Skeletal muscle cell (primary cell): ENCODE results near the gene PA2G4.
"Not testable (repeated sequence)": the region's sequence is repeated elsewhere in the genome, so short reads cannot be mapped to it uniquely, and the experiment has no call there.

ENCODE experiments used
- DNase-seq: peaks from one replicate; pipeline ENCODE4 v3.0.0-alpha.2; 2010; ENCODE audit warnings: low read depth
- H3K4me3 ChIP-seq: 2 replicates; pipeline ENCODE4 v1.5.1; 2011; ENCODE audit warnings: low read depth, mild to moderate bottlenecking, control low read depth, low read length, moderate library complexity

Gene PA2G4

DNA sequence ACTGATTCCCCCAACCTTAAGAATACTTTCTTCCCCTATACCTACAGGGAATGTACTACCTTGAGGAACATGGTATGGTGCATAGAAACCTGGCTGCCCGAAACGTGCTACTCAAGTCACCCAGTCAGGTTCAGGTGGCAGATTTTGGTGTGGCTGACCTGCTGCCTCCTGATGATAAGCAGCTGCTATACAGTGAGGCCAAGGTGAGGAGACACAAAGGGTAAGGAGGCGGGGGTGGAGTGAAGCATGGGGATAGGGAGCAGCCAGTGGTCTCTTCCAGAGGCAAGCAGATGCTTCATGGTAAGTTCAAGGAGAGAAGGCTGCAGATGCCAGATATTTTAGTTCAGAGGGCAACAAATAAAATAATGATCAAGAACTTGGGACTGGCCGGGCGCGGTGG, 6.6 kb upstream of the PA2G4 start:
- DNase-seq: no peak
- H3K4me3 ChIP-seq: no peak overlapping the region

DNA sequence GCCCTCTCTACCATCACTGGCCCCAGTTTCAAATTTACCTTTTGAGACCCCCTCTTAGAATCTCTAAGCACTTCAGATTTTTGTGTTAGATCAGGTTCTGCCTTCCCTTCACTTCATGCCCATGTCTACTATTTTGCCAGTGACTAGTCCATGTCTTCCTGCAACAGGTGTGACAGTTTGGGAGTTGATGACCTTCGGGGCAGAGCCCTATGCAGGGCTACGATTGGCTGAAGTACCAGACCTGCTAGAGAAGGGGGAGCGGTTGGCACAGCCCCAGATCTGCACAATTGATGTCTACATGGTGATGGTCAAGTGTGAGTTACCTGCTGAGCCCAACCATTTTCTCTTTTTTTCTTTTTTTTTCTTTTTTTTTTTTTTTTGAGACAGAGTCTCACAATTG, 5.8 kb upstream of the PA2G4 start:
- no peak for DNase-seq
- no peak overlapping the region for H3K4me3 ChIP-seq

DNA sequence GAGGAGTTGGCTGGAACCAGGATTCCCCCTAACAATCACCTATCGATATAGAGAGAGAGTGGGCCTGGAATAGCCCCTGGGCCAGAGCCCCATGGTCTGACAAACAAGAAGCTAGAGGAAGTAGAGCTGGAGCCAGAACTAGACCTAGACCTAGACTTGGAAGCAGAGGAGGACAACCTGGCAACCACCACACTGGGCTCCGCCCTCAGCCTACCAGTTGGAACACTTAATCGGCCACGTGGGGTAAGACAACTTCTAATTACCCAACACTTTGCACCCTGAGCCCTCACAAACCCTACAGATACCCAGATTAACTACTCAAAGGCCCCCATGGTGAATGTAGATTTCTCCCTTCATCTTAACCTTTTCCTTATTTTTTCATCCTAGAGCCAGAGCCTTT, 4.6 kb upstream of the PA2G4 start:
- no peak overlapping the region for H3K4me3 ChIP-seq
- no peak for DNase-seq

DNA sequence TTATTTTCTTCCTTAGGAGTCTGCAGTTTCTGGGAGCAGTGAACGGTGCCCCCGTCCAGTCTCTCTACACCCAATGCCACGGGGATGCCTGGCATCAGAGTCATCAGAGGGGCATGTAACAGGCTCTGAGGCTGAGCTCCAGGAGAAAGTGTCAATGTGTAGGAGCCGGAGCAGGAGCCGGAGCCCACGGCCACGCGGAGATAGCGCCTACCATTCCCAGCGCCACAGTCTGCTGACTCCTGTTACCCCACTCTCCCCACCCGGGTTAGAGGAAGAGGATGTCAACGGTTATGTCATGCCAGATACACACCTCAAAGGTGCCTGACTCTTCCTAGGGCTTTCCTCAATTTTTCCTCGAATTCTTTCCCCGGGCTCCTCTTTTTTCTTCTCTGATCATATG, 3.3 kb upstream of the PA2G4 start:
- DNase-seq: no peak
- H3K4me3 ChIP-seq: no peak overlapping the region

DNA sequence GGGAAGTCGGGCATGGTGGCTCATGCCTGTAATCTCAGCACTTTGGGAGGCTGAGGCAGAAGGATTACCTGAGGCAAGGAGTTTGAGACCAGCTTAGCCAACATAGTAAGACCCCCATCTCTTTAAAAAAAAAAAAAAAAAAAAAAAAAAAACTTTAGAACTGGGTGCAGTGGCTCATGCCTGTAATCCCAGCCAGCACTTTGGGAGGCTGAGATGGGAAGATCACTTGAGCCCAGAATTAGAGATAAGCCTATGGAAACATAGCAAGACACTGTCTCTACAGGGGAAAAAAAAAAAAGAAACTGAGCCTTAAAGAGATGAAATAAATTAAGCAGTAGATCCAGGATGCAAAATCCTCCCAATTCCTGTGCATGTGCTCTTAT, 1.7 kb upstream of the PA2G4 start:
- H3K4me3 ChIP-seq: no peak overlapping the region
- DNase-seq: no peak

DNA sequence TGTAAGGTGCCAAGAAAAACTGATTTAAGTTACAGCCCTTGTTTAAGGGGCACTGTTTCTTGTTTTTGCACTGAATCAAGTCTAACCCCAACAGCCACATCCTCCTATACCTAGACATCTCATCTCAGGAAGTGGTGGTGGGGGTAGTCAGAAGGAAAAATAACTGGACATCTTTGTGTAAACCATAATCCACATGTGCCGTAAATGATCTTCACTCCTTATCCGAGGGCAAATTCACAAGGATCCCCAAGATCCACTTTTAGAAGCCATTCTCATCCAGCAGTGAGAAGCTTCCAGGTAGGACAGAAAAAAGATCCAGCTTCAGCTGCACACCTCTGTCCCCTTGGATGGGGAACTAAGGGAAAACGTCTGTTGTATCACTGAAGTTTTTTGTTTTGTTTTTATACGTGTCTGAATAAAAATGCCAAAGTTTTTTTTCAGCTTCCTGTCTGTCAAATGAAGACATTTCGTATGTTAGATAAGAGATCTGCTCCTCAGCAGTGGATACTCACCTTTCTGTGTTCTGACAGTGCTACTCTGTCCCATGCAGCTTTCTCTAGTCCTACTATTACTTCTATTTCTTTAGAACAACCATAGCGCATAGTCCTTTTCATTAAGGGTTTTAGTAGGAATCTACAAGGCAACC, 1.2 kb upstream of the PA2G4 start:
- H3K4me3 ChIP-seq: peak overlapping the region; percentile 90
- no peak for DNase-seq

DNA sequence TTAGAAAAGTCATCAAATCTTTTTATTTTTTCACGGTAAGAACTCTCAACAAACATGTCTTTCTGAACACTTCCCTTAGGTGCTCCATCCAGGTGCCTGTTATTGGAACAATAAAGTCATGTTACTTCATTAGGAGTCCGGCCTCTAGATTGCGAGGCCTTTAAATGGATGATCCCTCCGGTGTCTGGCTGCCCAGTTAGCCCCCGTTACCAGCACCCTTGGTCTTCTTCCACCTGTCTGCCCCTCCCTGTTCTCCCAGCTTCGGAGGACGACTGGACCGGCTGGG, 593 bp upstream of the PA2G4 start:
- H3K4me3 ChIP-seq: peak overlapping the region; percentile 90
- DNase-seq: no peak

DNA sequence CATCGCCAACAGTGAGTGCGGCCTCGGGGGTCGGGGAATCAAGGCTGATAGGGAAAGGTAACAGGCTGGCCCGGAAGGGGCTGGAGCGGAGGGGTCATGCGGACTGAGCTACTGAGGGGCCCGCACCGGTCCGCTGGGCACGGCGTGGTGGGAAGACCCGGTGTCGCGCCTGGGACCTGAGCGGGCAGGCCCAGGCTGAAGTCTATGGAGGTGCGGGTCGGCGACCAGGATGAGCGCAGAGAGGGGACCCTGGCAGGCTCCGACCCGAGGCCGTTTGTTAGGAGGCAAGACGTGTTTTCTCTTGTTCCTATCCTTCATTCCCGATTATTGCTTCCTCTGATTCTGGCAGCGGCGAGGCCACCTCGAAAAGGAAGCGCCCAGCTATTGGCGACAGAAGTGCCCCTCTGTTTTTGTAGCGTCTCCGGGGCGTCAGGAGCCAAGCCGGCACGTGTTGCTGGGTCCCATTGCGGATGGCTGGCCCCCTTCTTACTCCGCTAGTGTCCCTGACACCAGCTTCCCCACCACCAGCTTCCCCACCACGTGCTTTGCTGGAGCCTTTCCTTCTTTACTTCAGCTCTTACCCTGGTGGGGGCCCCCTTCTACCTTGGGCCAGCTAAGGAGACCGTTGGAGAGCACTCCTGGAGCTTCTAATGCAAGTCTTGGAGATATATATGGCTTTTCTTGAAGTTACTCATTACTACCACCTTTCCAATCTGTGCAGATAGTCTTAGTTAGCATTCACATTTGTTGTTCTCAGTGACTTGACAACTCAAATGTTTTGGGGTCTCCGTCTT, 653 bp downstream of the PA2G4 start:
- peak overlapping the region; percentile 90 for H3K4me3 ChIP-seq
- DNase-seq: no peak

DNA sequence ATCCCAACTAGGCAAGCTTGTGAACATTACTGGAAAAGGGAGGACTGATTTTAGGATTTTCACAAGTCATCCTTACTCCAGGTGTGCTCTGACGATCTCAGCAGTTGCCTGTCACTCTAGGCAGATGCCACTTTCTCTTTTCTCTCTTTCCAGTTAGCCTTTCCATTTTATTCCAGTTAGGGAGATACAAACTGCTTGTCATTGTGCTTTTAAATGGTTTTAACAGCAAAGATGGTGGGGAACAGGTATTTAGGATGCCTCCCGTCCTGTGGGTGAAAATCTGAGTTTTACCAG, 1.2 kb downstream of the PA2G4 start:
- H3K4me3 ChIP-seq: peak overlapping the region; percentile 90

DNA sequence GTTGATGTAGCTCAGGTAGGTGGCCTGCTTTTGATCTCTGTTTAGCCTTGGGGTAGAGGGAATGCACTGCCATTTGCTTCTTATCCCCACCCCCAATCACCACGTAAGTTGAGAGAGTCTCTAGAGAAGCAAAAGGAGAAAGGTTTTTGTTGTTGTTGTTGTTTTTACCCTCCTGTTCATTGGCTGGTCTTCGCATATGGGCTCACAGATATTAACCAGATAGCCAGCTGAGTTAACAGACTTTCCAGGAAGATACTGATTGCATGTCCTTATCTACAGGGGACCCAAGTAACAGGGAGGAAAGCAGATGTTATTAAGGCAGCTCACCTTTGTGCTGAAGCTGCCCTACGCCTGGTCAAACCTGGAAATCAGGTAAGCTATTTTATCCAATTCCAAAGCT, 2.9 kb downstream of the PA2G4 start:
- no peak overlapping the region for H3K4me3 ChIP-seq
- no peak for DNase-seq

More for the DNA sequence above, 1.2 kb downstream of the PA2G4 start:
- DNase-seq: no peak

DNA sequence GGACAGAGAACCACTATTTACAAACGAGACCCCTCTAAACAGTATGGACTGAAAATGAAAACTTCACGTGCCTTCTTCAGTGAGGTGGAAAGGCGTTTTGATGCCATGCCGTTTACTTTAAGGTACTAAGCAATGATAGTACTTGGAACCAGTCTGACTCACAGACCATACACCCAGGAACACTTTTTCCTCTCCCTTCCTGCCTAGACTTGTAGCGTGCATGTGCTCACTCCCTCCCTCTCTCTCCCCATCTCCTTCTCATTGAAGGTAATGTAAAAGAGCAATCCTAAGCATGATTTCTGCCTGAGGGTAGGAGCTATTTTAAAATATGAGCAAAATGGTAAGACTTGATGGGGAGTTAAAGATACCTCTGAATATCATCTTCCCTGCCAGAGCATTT, 6.2 kb downstream of the PA2G4 start:
- no peak overlapping the region for H3K4me3 ChIP-seq
- DNase-seq: no peak

DNA sequence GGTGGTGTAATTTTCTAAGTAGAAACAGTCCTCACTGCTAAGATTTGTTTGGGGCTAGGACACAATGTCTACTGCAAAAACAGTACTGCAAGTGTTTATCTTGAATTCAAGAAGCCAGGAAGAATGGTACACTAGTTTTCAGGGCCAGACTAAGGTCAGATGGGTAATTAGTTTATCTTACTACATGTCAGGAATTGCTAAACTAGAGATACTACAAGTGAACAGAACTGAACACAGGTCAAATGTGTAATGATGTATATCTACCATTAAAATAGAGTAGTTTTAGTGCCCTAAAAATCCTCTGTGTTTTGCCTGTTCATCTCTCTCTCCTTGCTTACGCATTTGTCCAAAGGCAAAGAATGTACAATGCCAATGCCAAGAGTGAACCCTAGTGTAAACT, 9.7 kb downstream of the PA2G4 start:
- DNase-seq: no peak
- H3K4me3 ChIP-seq: no peak overlapping the region

DNA sequence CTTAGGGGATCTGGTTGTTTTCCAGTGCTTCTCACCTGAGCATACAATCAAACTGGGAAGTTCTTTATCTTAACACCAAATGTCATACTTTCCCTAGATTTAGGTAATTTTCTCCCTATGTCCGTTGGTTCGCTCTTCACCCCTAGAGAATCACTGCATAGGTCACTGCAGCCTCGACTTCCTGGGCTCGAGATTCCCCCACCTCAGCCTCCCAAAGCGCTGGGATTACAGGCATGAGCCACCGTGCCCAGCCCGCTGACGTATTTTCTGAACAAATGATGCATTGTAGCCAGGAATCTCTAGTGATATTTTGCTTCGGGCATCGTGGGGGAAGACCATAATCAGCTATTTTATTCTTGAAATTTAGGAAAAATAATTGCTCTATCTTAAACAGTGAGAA, 11.0 kb downstream of the PA2G4 start:
- no peak for DNase-seq
- H3K4me3 ChIP-seq: peak overlapping the region; percentile 75

DNA sequence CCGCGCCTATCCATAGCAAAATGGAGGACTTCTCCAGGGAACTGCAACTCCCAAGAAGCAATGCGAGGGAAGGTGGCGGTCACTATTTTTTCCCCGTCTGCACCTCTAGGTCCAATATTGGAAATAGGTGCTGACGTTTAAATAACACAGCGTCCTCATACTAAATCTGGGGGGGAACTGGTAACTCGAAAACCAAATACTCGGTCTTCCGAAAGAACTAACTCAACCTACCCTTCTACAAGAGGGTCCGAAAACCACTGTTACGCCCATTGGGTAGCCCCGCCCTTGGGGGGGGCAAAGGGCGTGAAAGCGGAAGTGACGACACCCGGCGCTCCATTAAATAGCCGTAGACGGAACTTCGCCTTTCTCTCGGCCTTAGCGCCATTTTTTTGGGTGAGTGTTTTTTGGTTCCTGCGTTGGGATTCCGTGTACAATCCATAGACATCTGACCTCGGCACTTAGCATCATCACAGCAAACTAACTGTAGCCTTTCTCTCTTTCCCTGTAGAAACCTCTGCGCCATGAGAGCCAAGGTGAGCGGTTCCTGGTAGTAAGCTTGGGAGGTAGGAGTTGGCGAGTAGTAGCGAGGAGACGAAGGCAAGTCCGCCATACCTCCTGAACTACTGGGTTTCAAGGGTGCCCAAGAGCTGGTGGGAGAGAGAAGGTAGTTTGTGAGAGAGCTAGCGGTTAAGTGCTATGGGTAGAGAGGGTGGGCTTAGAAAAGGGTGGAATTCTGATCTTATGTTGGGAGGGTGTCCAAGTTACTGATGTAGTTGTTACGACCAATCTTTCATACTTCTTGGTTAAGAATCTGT, 12.1 kb downstream of the PA2G4 start, which contains the start of gene RPL41:
RPL41 (plus strand) TSS at position 367 of the 815 bp plus-strand sequence.
- H3K4me3 ChIP-seq: peak within 1 kb of the TSS; percentile 75
- peak; percentile 68 for DNase-seq

DNA sequence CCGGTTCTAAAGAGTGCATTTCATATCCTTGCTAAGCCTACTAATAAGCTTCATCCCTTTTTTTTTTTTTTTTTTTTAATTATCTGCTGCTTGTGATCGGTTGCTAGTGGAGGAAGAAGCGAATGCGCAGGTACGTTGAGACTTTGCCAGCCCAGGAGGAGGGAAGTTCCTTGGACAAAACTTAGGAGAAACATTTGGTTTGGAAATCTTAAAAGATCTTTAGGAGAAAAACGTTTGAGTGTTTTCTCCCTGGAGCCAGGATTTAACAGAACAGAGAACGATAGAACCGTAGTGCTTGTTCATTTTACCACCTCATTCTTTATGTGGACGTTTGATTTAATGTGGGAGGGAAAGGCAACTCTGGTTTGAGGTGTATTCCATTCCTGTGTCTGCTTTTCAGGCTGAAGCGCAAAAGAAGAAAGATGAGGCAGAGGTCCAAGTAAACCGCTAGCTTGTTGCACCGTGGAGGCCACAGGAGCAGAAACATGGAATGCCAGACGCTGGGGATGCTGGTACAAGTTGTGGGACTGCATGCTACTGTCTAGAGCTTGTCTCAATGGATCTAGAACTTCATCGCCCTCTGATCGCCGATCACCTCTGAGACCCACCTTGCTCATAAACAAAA, 12.8 kb downstream of the PA2G4 start:
- not testable (repeated sequence) for DNase-seq
- H3K4me3 ChIP-seq: peak overlapping the region; percentile 75

DNA sequence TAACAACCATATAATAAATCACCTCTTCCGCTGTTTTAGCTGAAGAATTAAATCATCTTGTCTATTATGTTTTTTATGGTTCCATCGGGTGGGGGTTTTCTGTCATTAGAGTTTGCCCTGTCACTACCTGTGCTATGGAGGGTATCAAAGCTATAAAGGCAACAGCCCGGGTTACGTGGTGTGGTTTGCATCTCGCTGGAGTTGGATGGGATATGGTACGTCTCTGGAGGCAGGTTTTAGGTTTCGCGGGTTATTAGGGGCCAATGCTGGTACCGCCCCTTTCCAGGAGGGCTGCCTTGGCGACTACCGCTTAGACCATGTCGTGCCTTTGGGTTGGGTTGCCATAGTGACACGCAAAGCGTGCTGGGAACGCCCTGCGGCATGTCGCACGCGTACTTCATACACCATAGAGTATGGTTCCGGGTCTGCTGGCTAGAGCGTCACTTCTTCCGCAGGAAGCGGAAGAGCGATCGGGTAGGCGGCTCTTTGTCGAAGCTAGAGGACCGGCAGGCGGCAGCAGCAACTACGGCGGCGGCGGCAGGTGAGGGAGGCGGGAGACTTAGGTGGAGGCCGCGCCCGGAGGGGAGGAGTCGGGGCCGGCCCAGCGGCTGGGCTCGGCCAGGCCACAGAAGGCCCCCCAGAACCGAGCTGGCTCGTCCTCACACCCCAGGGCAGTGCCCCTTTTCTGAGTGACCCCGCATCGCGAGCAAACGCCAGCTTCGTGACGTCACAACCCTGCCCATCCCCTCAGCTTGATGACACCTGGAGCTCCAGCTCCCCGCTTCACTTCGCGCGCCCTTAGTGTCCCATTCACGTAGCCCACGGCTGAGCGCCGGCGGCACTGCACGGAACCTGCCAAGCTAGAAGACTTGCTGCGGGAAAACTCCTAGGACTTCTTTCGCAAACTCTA, 13.7 kb downstream of the PA2G4 start, which contains the start of gene ZC3H10:
ZC3H10 (plus strand) TSS at position 489 of the 910 bp plus-strand sequence. CDS start 2,297 bp downstream, outside the sequence.
- H3K4me3 ChIP-seq: peak within 1 kb of the TSS; percentile 75
- DNase-seq: peak; percentile 99

DNA sequence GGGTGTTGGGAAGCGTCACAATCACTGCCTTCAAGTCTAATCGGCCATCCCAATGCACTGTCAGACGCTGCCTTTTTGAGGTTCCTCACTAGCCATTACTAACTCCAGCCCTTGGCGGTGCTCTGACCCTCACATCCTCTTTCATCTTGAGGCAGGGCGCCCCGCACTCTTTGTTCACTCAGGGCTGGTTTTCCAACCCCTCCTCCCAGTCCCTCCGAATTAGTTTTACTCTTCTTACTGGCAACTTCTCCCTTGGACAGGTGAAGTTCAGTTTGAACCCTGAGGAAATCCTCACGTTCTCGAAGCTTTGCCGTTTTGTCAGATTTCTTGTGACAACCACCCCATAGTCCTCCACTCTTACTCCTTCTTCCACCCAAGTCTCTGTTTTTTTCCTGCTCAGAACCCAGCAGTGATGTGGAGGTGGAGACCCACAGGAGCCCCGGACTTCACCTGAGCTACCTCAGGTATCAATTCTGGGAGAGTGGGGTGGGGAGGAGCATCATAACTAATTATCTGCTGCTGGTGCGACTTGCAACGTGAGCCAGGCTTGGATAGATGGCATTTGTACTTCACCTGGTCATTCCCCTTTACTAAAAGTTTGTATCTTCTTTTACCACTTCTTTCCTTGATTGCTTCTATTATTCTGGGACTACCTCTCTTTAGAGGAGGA, 14.5 kb downstream of the PA2G4 start:
- DNase-seq: peak; percentile 6
- H3K4me3 ChIP-seq: peak overlapping the region; percentile 75

DNA sequence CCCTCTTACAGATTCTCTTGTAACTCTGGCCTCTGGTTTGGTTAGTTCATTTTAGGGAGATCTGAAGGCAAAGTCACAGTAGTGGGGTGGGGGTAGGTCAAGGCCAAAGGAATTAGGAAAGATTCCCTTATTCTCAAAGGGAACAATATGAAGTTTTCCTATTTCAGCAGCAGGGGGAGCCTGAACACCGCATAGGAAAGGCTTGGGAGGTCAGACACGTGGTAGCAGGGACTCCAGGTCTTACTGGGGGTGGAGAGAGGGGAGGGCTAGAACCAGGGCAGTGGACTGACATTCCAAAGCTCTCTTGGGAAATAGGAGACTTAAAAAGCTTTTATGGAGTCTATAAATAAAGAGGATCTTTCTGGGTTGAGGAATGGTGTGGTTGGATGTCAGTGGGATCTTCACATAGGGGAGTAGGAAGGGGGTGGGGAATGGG, 15.0 kb downstream of the PA2G4 start:
- H3K4me3 ChIP-seq: peak overlapping the region; percentile 75
- peak; percentile 84 for DNase-seq
